ENCODE data around the gene ETFB. TPM values are rescaled to one million over a fixed set of nuclear protein-coding genes. Genes with fewer than 3 reads are reported as not detected.

The ETFB gene
- total RNA-seq, 1 donor from 2014 or later = 194 TPM

DNA sequence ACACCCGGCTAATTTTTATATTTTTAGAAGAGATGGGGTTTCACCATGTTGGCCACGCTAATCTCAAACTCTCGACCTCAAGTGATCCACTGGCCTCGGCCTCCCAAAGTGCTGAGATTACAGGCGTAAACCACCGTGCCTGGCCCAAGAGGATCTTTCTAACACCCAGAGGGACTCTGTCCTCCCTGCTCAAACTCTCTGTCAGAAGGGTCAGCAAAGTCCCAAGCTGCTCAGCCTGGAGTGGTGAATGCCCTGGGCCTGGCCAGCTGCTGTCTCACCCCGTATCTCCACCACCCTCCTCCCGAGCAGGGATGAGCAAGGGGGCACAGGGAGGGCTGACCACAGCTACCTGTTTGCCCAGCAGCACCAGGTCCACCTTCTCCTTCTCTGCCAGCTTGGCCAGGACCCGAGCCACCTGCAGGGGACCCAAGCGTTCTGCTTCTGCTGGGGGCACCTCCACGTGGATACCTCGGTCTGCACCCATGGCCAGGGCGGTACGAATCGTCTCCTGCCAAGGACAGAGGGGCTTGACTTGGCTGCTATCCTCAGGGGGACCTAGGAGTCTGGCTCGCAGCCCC is 13.3 kb downstream of the ETFB start:
- no peak for DNase-seq (ENCODE audit: low spot score)

DNA sequence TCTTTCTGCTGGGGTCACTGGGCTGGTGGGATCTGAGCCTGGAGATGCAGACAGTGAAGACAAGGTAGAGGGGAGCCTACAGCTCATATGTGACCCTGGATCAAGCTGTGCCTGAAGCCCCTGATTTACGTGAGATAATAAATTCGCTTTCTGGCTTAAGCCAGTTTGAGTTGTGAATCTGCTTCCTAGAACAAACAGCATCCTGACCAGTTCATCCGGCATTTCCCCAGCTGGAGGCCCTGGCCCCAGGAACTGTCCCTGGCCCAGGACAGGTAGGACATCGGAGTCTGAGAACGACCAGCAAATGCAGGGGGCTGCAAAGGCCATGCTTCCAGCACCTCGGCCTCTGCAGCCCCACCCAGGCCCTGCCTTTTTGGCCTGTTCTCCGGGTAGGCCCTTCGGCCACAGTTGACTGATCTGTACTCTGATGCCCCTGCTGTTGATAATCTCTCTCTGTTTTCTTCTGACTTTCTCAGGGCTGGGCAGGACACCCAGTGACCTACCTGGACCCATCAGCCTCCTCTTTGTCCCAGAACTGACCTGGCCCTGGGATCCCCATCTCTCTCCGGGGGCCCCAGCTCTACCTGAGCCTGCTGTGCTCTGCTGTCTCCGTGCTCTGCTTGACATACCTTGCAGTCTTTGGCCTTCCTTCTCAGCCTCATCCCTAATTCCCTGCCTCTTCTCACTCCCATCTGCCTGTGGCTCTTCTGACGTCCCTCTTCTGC is 14.8 kb downstream of the ETFB start:
- no peak for DNase-seq (ENCODE audit: low spot score)

DNA sequence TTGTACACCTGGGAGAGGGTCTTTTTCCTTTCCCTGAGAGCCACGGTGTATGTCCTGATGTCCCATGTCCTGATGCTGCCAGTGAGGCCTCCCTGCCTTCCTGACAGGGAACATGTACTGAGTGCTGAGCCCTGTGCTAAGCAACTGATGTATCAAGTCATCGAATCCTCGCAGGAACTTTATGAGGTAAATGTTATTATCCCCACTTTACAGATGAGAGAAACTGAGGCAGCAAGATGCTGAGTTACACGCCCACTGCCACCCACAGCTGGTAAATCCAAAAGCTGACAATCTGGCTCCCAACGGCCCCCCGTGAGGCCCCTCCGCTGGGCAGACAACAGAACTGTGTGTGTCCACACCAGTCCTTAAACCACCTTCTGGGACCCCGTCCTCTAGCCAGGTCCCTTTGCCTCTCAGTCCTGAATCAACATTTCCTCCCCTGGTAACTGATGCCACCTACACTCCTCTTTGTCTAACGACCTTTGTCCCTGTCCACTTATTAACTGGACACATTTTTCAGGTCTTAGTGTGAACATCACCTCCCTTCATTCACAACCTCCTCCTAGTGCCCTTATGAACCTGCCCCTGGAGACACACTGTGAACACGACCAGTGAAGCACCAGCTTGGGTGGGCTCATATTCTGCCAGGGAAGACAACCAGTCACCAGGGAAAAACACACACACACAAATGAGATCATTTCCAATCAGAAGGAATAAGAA is 18.8 kb downstream of the ETFB start:
- DNase-seq (ENCODE audit: low spot score) = no peak

DNA sequence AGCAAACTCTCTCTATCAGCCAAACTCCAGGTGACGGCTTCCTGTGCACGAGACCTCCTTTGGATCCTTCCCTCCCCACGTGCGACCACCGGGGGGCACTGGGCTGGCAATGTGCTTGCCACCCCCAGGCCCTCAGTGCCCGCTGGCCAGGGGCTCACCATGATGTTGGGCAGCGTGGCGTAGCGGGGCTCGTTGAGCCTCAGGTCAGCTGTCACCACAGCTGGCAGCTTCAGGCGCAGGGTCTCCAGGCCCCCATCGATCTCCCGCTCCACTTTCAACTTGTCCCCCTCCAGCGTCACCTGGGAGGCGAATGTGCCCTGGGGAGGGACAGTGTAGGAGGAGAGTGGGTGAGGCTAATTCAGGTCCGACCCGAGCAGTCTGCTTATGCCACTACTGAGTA is 19.4 kb downstream of the ETFB start:
- no peak for DNase-seq (ENCODE audit: low spot score)

DNA sequence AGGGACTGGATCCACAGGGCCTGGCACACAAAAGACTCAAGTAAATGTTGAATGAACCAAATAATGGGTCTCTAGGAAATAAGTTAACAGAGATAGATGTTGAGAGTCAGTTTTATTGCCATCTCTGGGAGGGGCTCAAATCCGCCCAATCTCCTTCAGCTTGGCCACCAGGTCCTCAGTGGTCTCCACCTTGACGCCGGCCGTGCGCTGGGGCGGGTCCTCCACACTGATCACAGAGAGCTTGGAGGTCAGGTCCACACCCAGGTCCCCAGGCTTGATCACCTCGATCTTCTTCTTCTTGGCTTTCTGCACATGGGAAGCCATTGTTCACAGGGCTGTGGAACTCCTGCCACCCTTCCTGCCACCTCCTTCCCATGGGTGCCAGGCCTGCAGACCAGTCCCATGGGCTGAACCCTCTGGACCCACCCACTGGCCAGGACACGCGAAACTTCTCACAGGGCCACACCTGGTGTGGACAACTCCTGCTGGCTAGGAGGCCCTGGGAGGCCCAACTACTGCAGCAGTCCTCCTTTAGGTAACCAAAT is 21.0 kb downstream of the ETFB start:
- DNase-seq (ENCODE audit: low spot score) = no peak

DNA sequence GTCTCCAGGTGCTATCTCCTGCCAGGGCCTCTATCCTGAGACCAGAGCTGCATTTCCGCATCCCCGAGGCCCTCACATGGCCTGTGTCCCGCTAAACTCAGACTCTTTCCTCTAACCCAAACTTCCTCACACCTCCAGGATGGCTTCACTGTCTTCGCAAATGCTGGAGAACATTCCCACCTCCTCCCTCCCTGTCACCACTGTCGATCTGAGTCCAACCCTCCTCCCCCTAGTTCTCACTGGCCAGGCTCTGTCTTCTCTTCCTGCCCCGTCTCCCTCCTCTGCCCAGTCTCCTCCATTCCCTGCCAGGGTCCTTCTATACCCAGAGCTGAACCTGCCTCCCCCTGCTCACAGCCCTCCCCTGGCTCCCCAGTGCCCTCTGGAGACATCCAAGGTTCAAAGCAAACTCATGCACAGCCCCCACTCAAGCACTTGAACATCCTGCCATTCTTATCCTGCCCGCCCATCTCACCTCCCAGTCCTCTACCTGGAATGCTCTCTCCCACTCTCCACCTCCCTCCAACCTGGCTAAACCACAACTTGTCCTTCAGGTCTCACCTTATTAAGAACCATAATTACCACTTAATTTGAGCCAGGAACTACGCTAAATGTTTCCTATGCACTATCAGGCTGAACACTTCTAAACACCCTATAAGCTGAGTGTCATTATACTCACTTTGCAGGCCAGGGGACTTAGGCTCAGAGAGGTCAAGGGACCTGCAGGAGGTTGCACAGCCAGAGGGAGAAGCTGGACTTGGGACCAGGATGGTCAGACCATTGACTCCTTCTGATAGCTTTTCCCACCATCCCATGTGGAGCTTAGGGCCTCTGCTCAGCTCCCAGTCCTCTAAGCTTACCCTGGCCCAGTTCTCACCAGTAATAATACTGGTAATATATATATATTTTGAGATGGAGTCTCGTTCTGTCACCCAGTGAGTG is 23.3 kb downstream of the ETFB start:
- DNase-seq (ENCODE audit: low spot score) = no peak

DNA sequence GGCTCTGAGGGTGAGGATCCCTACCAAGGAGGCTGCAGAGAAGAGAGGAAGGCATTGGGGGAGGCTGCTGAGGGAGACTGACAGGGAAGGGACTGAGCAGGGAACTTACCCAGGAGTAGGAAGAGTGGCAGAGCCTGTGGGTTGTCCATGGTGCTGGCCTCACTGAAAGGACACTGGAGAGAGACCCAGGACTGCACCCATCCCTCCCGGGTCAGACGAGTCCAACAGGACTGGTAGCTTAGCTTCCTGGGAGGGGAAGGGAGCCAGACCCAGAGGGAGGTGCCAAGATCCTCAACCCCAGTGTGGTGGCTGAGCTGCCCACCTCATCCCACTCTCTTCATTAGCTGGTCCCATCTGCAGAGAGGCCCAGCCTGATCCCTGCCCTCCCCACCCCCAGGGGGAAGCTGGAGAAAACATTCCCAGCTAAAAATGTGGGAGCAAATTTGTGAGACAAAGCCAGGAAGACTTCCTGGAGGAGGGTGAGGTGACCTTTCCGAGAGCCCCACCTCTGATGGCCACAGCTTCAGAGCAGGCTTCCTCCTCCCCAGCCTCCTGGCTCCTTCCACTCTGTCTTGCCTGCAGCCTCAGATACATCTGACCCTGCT is 24.1 kb downstream of the ETFB start, which contains the start of gene VSIG10L:
TSS of gene VSIG10L (minus strand) at position 164 of the 605 bp plus-strand sequence. CDS start at position 149, 15 bp downstream.
- no peak for DNase-seq (ENCODE audit: low spot score)

DNA sequence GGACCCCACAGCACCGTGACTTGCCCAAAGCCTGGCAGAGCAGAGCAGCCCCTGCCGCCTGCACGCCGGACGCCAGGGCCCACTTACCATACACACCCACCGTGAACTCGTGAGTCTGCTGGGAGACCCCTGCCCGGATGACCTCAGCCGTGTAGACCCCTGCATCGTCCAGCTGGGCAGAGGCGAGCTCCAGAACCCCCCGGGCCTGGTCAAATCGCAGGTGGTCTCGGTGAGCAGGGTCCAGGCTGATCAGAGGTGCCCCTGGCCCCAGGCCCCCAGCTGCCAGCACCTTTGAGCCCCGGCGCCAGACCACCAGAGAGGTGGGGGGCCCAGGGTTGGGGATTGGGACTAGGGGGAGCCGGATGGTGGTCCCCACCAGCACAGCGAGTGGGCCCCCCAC is 25.1 kb downstream of the ETFB start:
- no peak for DNase-seq (ENCODE audit: low spot score)

DNA sequence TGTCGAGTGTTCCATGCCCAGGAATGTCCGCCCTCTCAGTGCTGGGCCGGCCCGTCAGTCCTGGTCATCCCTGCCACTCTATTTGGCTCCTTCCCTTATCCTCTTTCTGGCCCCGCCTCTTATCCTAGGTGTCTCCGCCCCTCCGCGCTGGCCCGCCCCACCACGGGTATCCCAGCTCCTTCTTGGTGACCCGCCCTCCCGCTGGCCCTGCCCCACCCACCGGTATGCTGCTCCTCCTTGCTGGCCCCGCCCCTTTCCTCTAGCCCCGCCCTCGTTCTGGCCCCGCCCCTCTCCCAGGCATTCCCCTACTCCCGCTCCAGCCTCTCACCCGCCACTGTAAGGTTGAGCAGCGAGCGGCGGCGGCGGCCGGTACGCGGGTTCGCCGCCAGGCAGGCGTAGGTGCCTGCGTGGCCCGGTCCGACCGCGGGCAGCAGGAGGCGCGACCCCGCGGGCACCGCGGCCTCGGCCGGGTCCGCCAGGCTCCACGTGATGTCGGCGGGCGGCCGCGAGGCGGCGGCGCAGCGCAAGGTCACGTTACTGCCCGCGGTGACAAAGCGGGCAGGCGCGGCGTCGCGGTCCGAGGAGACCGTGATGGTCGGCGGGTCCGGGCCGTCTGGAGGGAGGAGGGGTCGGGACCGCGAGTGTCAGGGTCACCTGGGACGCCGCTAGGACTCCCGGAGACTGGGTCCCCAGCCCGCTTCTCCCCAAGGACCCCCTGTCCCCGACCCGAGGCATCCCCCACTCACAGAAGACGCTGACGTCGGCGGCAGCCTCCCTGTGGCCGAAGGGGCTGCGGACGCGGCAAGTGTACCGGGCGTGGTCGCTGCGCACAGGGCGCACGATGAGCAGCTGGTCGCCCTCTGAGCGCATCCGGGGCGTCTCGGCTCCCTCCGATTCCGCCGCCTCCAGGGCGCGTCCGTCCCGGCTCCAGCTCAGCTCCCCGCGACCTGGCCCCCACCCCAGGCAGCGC is 26.2 kb downstream of the ETFB start:
- DNase-seq (ENCODE audit: low spot score) = peak; percentile 99

DNA sequence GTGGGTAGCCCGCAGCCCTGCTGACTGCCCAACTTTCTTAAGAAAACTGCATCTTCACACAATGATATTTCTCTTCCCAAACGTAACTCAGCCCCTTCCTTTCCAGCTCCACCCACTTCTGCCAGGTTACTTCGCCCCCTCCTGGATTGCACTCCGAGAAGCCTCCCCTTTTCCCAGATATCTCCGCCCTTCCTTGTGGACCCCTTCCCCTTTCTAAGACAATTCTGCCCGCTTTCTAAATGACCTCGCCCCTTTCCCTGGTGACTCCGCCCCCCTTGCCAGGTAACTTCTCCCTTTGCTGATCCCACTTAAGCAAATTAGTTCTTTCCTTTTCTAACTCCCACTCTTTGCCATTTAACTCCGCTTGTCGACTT is 26.9 kb downstream of the ETFB start:
- DNase-seq (ENCODE audit: low spot score) = no peak

DNA sequence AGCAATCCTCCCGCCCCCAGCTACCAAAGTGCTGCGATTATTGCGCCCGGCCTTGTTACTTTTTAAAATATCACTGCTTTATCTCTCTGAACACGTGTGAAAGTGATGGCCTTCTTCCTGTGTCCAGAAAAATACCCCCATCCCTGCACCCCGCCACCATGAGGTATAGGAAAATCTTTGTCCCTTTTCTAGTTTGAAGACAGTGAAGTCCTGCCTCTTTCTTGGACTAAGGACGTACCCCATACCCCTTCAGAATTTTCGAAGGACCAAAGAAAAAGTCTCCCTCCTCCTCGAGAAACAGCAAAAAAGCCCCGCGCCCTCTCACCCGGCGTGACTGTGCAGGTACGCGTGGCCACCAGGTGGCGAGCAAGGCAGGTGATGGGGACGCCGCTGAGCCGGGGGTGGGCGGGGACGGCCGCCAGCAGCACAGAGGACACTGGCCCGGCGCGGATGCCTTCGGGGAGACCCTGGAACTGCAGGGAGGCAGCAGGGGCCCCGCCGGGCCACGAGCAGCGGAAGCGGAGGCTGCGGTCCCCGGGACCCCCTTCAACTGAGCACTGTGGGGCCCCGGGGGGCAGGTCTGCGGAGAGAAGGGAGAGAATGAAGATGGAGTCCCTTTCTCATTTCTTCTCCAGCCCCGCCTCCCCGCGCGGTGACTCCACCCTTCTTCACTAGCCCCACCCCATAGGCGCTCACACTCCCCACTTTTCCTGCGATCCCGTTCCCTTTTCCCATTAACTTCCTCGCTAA is 27.4 kb downstream of the ETFB start:
- peak; percentile 93 for DNase-seq (ENCODE audit: low spot score)

DNA sequence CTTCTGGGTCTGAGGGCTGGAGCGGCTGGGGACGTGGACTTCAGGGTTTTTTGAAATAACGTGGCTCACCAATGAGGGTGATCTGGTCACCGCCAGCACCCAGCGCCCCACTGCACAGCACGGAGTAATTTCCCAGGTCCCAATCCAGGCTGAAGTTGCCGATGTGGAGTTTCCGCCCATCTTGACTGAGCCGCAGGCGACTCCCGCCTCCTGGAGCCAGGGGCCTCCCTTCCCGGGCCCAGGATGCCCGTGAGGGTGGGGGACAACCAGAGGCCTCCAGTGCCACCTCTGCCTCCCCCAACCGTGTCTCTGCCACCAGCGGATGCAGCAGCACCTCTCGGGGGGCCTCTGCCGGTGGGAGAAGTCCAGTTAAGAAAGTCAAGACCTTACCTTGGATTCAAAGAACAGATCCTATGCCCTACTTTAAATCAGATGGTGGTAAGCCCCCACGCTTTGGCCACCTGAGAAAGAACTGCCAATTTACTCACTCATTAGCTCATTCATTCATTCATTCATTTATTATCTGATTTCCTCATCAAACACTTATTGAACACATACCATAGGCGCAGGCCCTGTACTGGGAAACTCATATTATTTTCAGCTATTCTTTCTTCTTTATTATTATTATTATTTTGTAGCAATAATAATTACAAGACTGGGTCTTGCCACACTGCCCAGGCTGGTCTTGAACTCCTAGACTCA is 28.2 kb downstream of the ETFB start:
- no peak for DNase-seq (ENCODE audit: low spot score)

DNA sequence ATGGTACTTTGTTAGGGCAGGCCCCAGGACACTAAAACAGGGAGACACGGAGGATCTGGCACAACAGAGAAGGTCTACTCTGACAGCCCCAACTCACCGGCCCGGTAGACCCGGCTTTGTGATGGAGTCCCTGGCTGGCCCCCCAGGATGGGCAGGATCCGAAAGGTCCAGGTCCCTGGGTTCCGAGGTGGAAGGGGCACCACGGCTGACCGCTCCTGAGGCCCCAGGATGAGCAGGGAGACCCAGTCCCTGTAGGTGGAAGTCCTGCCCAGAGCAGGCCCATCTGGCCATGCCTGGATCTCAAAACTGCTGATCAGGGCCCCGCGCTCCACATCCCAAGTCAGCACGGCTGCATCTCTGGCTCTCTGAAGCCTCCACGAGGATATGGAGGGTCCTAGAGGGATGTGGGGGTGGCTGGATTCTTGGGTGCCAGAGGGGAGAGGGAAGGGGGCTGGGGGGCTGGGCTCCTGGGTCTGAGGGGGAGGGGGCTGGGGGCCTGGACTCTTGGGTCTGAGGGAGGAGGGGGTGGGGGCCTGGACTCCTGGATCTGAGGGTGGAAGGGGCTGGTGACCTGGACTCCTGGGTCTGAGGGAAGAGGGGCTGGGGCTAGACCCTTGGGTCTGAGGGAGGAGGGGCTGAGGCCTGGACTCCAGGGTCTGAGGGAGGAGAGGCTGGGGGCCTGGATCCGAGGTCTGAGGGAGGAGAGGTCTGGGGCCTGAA is 28.9 kb downstream of the ETFB start:
- no peak for DNase-seq (ENCODE audit: low spot score)

DNA sequence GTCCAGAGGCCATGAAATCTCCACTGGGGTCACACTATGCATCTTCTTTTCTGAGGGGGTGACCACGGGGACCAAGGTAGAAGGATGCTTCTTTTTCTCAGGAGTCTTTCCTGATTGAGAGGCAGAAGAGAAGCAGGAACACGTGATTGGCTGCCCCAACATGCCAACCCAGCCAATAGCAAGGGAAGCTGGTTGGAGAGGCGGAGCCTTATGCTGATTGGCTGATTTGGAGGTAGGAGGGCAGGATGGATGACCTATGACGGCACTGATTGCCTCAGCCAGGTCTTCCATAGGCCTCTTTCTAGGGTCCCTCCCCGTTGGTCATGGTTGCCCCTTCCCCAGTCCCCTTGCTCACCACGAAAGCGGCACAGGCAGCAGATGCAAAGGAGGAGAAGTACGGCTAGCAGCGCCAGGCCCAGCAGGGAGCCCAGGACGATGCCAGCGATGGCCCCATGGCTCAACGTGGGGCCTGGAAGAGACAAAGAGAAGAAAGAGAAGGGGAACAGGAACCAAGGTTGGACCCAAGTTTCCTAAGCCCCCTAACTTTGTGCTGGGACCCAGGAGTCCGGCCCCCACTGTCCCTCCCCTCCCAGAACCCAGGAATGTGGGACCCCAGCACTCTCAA is 32.2 kb downstream of the ETFB start:
- DNase-seq (ENCODE audit: low spot score) = no peak

DNA sequence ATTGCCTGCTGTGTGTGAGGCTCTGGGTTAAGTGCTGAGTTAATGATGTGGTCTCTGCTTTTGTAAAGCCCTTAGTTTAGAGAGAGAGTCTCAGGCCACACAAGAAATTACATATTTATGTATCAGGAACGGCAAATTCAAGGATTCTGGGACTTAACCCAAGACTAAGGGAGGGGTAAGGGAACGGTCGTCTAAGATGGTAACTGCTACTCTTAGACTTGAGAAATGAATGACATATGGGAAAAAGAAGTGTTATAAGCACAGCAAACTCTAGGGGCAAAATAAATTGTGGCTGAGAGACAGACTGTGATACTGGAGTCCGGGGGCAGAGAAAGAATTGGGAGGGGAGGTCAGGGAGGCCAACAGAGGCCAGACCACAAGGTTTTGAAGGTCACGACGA is 34.5 kb downstream of the ETFB start:
- DNase-seq (ENCODE audit: low spot score) = no peak

DNA sequence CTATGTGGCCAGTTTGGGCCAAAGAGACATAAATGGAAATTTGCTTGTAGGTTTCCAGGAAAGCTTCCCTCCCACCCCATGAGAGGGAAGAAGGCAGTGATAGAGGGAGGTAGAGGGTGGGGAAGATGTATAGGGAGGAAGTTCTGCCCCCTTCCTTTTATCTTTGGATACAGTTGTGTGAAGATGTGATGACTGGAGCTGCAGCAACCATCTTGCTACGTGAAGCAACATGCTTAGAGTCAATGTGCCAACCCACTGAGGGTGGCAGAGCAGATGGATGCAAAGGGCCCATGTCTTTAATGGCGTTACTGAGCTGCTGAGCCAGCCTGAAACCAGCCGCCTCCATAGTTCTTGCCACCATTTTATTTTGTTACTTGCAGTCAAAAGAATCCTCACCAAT is 35.0 kb downstream of the ETFB start:
- DNase-seq (ENCODE audit: low spot score) = no peak

DNA sequence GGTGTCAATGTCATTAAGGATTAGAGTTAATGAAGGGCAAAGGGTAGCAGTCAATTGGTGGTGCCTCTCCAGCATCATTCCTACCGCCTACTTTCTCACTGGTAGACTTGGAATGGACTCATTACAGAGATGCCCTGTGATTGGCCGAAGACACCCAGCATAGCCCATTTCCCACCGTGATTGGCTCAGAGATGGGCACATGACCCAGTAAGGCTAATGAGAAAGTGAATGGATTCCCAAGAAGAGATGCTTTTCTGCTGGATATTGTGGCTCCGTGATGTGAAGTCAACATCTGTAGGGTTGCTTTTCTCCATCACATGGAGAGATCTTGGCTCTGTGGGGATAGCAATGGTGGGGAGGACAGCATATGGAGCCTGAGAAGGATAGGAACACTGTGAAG is 35.8 kb downstream of the ETFB start:
- DNase-seq (ENCODE audit: low spot score) = no peak

Measured in mesenteric fat pad (tissue), 1 donor.